GM18519 (cell line): ENCODE measurements around the gene JAG2.
"Not testable (repeated sequence)": the region's sequence is repeated elsewhere in the genome, so short reads cannot be mapped to it uniquely, and the experiment has no call there.

Experiments used
- ATAC-seq: cut with Tn5 transposase; IDR thresholded peaks from one replicate; pipeline ENCODE4 v1.9.1; 2021; ENCODE audit warnings: mild to moderate bottlenecking, moderate library complexity; ENCODE audit not compliant: unreplicated experiment, low FRiP score

Gene JAG2

DNA sequence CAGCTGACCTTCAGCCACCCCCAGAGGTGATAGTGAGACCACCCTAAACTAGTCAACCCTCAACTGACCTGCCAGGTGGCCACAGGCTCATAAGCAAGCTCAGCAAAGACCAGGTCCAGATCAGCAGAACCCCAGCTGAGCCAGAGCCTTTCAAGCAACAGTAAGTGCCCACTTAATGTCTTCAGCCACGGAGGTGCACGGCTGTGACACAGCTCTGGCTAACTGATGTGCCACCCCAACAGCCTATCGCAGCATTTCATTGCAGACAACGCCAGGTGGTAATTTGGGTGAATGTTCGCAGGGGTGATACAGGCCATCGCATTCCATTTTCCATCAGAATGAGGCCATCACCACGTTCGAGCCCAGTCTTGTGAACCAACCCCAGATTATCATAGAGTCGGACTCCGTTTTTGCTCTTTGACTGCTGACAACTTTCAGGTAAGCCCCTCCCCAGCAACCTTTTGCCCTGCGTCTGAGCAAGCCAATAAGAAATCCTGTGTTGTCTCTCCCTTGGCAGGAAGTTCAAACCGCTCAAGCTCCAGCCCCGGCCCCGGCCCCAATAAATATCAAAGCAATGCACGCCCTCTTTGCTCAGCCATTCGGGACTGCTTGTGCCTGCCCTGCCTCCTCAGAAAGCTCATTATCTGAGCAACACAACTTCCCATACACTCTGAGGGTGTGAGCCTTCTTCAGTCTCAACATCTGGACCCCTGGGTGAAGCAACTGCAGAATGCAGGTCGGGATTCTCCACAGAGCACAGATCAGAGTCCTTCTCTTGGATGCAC is 44.4 kb downstream of the JAG2 start:
- no peak for ATAC-seq

DNA sequence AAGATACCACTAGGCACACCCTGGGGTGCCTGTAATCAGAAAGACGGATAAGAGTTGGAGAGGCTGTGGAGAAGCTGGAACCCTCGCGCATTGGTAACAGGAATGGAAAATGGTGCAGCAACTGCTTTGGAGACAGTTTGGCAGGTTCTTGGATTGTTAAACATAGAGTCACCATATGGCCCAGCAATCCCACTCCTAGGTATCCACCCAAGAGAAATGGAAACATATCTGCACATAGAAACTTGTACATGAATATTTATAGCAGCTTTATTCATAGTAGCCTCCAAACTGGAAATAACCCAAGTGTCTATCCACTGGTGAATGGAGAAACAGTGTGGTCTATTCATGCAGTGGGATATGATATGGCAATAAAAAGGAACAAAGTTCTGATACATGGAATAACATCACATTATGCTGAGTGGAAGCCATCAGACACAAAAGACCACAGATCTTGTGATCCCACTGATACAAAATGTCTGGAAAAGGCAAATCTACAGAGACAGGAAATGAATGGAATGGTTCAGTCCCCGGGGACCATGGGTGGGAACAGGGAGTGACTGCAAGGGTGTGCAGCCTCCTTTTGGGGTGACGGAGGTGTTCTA is 45.4 kb downstream of the JAG2 start:
- ATAC-seq = no peak

DNA sequence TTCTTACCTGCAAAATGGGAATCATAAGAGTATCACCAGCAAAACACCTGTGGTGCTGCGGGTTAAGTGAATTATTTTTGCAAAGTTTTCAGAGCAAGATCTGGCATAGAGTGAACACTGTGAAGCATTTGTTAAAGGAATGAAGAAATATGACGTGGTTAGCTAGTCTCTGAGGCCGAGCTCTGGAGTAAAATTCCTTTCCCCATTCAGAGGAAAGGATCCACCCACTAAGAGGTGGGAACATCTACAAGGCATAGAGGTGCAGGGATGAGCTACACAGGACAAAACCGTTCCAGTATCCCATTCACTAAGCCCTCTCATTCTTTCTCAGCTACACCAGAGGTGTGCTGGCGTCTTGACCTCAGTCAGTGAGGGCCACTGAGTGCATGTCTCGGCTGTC is 48.5 kb downstream of the JAG2 start:
- no peak for ATAC-seq

DNA sequence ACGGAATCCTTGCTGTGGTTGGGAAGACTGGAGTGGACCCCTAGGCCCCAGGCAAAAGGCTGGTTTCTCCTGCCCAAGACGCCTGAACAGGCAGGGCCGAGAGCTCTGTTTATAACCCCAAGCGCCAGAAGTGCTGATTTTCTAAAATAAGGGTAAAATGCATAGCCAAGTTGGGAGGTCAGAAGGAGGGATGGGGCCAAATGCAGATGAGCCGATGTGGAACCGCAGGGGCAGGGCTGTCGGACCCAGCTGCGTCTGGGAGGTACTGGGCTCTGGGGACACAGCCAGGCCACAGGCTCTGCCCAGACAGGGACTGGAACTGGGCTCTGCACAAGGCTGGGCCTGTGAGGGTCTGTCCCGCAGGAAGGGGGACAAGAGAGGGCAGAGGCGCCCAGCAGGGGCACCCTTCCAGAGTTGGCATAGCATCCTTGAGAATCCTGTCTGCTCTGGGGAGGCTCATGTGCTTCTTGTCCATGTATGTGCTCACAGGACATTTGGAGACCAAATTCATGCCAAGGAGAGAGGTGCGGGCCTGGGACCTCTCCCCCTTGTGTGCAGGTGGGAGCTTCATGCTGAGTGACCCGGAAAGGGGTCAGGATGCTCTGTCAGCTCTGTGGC is 49.1 kb downstream of the JAG2 start:
- no peak for ATAC-seq

DNA sequence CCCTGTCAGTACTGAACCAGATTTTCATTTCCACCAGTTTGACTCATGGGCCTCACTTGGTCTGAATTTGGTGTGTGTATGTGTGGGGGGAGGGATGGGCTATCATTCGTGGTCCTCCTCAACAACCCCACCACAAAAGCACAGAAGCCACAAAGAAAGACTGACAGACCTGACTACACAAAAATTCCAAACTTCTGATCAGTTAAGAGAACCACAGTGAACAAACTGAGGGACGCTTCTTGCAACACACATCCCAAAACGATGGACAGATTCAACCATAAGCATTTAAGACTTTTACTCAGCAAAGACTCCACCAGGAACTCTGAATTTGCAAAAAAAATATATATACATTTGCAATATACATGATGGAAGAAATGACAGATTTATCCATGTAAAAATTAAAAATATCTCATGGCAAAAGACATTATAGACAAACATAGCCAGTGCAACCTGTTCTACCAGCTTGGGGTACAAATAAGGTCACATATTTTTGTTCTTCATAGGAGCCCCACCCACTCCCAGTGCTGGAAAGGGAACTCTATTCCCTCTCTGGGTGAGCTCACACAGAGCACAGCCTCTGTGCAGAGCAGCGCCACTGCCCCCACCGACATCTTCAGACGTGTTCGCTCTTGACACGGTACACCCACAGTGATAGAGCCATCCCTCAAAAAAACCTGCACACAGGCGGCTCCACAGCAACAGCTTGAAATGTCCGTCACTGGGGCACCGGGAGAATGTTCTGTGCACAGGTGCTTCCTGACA is 49.7 kb downstream of the JAG2 start:
- no peak for ATAC-seq

DNA sequence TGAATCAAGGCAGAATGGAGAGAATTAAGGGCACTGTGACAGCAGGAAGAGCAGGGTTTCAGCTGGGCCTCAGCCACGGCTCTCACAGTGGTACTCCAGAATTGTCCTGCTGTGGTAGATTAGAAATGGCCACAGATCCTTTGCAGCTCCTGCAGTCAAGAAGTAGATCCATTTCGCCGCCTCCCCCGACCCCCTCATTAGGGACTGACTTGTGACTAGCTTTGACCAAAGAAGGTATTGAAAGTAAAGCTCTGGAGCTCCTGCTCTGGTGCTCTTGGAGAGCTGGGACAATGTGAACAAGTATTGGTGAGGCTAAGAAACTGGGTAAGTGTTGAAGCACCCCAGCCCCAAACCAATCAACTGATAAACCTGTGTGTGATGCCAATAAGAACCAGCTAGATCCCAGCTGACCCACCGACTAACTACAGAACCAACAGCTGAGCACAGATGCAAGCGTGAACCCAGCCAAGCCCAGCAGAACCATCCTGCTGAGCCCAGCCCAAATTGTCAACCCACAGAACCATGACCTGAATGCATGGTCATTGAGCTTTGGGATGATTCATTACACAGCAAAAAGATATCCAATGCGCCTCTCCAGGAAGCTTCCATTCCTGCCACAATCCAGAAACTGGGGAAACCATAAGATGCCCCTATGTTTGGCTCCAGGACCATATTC is 50.7 kb downstream of the JAG2 start:
- no peak for ATAC-seq

DNA sequence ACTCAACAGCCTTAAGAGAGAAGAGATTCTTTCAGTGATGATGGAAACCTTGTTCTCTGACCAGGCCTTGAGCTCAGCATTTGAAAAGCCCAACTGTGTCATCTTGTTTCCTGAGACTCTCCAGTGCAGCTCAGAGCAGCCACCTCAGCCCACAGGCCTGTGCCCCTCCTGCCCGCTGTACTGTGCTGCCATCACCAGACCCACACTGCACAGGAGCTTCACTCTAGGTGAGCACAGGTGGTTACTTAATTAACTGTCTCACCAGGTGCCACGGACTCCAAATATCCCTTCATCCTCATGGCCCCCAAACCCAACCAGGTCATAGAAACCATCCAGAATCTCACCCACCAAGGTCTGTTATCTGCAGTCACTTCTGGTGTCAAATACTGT is 51.3 kb downstream of the JAG2 start:
- no peak for ATAC-seq

DNA sequence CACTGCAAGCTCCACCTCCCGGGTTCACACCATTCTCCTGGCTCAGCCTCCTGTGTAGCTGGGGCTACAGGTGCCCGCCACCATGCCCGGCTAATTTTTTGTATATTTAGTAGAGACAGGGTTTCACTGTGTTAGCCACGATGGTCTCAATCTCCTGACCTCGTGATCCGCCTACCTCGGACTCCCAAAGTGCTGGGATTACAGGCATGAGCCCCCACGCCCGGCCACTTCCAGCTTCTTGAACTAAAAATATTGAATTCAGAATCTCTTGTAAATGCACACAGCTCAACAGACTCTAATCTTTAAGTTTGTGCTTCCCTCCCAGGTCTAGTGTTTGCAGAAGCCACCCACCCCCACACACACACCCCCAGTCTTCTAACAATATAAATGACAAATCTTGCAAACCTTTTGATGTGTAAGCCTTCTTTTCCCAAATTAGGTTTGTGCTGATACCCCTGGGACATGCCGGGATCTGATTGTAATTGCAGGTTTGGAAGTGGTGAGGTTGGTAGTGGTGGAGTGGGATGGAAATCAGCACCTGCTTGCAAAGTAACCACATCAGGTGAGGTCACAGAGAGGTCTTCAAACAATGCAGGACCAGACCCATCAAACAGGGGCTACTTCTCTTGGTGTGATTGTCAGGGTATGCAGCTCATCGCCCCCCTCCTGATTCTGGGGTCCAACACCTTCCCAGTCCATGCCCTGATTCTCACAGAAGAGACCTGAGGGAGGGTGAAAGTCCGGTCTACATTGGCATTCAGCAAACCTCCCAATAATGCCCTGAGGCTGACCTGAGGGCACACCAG is 51.9 kb downstream of the JAG2 start:
- no peak for ATAC-seq

DNA sequence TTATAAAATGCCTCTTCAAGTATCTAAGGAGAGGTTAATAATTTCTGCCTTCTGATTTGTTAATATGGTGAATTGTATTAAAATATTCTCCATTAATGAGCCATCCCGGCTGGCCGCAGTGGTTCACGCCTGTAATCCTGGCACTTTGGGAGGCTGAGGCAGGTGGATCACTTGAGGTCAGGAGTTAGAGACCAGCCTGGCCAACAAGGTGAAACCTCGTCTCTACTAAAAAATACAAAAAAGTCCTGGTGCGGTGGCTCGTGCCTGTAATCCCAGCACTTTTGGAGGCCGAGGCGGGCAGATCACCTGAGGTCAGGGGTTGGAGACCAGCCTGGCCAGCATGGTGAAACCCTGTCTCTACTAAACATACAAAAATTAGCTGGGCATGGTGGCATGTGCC is 59.3 kb downstream of the JAG2 start:
- not testable (repeated sequence) for ATAC-seq

DNA sequence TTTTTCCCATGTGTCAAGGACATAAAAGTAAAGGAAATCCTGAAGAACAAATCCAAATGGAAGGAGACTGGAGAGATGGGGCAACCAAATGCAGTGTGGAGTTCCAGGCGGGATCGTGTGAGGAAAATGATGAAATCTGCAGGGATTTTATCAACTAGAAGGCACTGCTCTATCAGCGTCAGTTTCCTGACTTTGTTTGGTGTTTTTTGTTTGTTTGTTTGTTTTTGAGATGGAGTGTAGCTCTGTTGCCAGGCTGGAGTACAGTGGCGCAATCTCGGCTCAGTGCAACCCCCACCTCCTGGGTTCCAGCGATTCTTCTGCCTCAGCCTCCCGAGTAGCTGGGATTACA is 60.1 kb downstream of the JAG2 start:
- ATAC-seq = no peak

DNA sequence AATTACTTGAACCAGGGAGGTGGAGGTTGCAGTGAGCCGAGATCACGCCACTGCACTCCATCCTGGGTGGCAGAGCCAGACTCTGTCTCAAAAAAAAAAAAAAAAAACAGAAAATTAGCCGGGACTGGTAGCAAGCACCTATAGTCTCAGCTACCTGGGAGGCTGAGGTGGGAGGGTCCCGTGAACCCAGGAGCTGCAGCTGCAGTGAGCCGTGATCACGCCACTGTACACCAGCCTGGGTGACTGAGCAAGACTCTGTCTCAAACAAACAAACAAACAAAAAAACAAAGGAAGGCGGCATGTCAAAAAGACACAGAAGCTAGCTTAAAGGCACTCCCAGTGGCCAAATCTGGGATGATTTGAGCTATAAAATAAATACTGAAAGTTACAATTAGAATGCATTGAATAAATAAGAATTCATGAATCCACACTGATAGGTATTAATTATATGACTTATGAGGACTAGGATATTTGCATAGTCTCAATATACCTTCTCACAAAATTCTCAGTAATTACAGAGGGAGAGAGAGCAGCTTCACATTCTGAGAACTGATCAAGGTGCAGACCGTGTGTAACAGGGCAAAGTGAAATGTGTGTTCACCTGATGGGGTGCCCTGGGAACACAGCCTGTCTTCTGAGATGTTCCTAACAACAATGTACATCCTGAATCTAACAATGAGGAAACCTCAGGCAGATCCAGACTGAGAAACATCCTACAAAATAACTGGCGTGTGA is 60.6 kb downstream of the JAG2 start:
- no peak for ATAC-seq

DNA sequence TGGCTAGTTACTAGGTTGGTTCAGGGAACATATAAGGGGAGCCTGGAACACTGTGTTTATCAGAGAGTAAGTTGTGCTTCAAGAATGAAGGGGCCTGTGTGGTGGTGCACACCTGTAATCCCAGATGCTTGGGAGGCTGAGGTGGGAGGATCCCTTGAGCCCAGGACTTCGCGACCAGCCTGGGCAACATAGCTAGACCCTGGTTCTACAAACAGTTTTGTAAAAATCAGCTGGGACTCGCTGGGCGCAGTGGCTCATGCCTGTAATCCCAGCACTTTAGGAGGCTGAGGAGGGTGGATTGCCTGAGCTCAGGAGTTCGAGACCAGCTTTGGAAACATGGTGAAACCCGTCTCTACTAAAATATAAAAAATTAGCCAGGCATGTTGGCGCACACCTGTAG is 61.2 kb downstream of the JAG2 start:
- ATAC-seq = no peak

DNA sequence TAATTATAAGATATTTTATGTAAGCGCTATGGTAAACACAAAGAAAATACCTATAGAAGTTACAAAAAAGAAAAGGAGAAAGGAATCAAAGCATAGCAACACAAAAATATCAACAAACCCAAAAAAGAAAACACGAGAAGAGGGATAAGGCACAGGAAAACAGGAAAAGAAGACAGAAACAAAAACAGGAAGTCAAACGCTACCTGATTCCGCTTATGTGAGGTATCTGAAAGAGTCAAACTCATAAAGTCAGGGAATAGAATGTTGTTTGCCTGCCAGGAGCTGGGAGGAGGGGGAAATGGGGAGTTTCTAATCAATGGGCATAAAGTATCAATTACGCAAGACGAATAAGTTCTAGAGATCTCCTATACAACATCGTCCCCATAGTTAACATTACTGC is 63.4 kb downstream of the JAG2 start:
- no peak for ATAC-seq

DNA sequence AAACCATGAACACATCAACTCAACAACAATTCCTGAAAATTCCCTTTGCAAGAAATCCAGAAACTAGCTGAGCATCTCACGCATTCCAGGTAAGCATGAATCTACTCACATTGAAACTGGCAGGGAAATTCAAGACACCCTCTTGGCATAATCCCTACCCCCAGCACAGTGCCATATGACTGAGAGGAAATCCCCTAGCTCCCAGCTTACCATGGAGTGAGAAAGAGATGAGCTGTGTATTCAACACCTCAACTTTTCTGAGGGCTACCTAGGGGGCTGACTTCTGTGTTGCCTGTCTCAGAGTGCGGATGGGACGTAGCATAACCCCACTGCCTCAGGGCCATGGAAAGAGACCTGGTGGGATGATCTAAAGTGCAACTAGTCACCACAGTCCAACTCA is 65.7 kb downstream of the JAG2 start:
- no peak for ATAC-seq

DNA sequence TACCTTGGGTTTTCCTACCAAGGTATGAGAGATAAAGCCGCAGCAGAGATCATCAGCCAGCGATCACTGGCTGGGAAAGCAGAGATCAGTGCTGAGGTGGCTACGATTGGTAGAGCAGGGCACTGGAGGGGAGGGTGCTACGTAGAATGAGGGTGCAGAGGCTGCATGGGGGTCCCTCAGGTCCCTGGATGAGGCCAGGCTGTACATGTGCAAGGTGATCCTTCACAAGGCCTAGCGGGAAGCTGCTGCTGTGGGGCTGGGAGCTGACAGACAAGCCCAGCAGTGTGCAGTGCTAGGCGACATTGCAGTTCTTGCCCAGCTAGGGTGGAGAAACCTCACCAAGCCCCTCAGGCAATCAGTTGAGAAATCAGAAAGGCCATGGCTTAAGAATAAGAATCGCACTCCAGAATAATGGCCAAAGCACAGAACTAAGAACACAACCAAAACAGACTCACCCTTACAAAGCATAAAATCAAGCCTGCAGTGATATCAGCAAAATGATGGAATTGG is 66.2 kb downstream of the JAG2 start:
- no peak for ATAC-seq

DNA sequence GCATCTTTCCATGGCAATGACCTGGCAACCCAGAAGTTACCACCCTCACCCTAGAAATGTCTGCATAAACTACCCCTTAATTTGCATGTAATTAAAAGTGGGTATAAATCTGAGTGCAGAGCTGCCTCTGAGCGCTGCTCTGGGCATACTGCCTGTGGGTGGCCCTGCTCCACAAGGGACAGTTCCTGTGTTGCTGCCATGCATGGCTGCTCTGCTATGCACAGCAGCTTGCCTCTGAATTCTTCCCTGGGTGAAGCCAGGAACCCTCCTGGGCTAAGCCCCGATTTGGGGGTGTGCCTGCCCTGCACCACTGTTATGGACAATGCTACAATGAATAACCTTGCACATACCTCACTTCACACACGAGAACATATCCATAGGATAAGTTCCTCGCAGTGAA is 67.7 kb downstream of the JAG2 start:
- no peak for ATAC-seq

DNA sequence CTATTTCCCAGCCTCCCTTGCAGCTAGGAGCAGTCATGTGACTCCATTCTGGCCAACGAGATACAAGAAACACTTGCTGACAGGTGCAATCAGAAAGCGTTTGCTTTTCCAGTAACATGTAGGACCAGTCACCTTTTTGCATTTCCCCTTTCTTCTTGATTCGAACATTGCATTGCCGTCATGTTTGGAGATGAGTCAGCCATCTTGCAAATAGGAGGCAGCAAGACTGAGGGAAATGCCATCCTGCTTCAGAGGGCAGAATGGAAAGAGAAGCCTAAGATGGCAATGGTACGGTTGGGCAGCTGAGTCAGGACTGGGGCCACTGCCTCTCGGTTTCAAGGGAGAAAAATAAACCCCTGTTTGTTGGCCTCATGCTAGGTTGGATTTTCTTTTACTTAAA is 68.8 kb downstream of the JAG2 start:
- no peak for ATAC-seq

DNA sequence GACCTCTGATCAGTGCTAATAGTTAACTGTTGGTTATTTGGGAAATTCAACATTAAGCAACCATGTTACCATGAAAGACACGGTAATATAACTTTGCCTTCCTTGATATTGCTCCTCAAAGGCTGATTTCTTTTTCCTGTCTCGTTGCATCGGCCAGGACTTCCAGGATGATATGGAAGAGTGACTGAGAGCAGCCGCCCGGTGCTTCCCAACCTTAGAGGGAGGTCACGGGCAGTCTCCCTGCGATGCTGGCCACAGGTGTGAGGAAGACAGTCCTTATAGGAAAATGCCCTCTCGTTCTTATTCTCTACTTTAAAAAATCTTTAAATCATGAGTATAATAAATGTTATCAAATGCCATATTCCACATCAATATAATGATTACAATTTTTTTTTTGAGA is 70.3 kb downstream of the JAG2 start:
- ATAC-seq = no peak

DNA sequence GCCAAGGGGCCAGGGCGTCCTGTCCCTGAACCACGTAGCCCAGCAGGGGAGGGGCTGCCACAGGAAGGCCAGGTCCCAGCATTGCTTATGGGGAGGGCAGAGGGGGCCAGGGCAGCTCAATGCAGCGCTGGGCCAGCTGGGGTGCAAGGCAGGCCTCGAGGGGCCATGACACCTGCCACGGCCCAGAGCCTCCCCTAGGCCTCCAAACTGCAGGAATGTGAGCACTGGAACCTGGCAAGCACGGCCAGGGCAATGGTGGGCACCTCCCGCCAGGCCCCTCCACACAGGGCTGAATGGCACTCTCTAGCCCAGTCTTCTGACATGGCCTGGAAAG is 70.8 kb downstream of the JAG2 start:
- ATAC-seq = no peak
